HG02763 (cell line): ENCODE results near the gene PWP1.
"Not testable (repeated sequence)": the region's sequence is repeated elsewhere in the genome, so short reads cannot be mapped to it uniquely, and the experiment has no call there.

Experiments
- ATAC-seq: cut with Tn5 transposase; IDR thresholded peaks from one replicate; pipeline ENCODE4 v1.9.1; 2021; ENCODE audit warnings: mild to moderate bottlenecking, moderate library complexity; ENCODE audit not compliant: unreplicated experiment

PWP1 gene

GRCh38 chr12:107667464-107667863, 18.1 kb upstream of the PWP1 start:
- ATAC-seq: no peak

GRCh38 chr12:107668320-107669098, 17.1 kb upstream of the PWP1 start:
- ATAC-seq: no peak

GRCh38 chr12:107669946-107670345, 15.7 kb upstream of the PWP1 start:
- ATAC-seq: no peak

- no peak for ATAC-seq
Measured at GRCh38 chr12:107670999-107671643, 14.5 kb upstream of the PWP1 start.

GRCh38 chr12:107677671-107678070, 7.9 kb upstream of the PWP1 start:
- ATAC-seq: no peak

GRCh38 chr12:107679336-107679735, 6.3 kb upstream of the PWP1 start:
- ATAC-seq: no peak

- no peak for ATAC-seq
Measured at GRCh38 chr12:107681455-107681835, 4.2 kb upstream of the PWP1 start.

- no peak for ATAC-seq
Measured at GRCh38 chr12:107681836-107682820, 3.5 kb upstream of the PWP1 start.

- ATAC-seq: no peak
Measured at GRCh38 chr12:107684029-107684795, 1.4 kb upstream of the PWP1 start.

GRCh38 chr12:107684990-107685359, 624 bp upstream of the PWP1 start:
- no peak for ATAC-seq

- not testable (repeated sequence) for ATAC-seq
Measured at GRCh38 chr12:107695772-107696171, 10.2 kb downstream of the PWP1 start.

- no peak for ATAC-seq
Measured at GRCh38 chr12:107702106-107702505, 16.5 kb downstream of the PWP1 start.

GRCh38 chr12:107704041-107704440, 18.4 kb downstream of the PWP1 start:
- no peak for ATAC-seq

- ATAC-seq: not testable (repeated sequence)
Measured at GRCh38 chr12:107705522-107705921, 19.9 kb downstream of the PWP1 start.

GRCh38 chr12:107715780-107716179, 30.2 kb downstream of the PWP1 start:
- no peak for ATAC-seq

GRCh38 chr12:107718606-107719005, 33.0 kb downstream of the PWP1 start:
- no peak for ATAC-seq

GRCh38 chr12:107727327-107727726, 41.7 kb downstream of the PWP1 start:
- ATAC-seq: not testable (repeated sequence)

- ATAC-seq: not testable (repeated sequence)
Measured at GRCh38 chr12:107727742-107728141, 42.1 kb downstream of the PWP1 start.

- no peak for ATAC-seq
Measured at GRCh38 chr12:107730618-107731341, 45.2 kb downstream of the PWP1 start.

- no peak for ATAC-seq
Measured at GRCh38 chr12:107731366-107731765, 45.8 kb downstream of the PWP1 start.
